MM.1S (cell line): ENCODE data around the gene PNMA8C.
"Not testable (repeated sequence)": the region's sequence is repeated elsewhere in the genome, so short reads cannot be mapped to it uniquely, and the experiment has no call there.

Experiments
- EZH2 ChIP-seq: fragments of 300-600 bp; sonication (generic); optimal IDR thresholded peaks from 2 replicates; pipeline ENCODE3; 2017; ENCODE audit warnings: low read depth, mild to moderate bottlenecking, antibody characterized with exemption, low read length, mixed read lengths
- TF ChIP-seq, protein P1 (sequence below): fragments of 300-600 bp; sonication (generic); IDR thresholded peaks from 2 replicates; pipeline ENCODE4 v1.5.1; 2016; ENCODE audit warnings: antibody characterized with exemption, low read length, mixed read lengths

DNA sequence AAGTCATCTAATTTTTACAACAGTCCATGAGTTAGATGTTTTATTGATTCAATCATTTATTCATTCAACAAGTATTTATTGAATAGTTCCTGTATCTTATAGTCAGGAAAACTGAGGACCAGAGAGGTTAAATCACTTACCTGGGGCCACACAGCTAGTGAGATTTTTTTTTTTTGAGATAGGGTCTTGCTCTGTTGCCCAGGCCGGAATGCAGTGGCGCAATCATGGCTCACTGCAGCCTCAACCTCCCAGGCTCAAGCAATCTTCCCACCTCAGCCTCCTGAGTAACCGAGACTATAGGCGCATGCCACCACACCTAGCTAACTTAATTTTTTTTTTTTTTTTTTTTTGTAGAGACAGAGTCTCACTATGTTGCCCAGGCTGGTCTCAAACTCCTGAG, 7.0 kb upstream of the PNMA8C start:
- TF ChIP-seq, protein P1, sequence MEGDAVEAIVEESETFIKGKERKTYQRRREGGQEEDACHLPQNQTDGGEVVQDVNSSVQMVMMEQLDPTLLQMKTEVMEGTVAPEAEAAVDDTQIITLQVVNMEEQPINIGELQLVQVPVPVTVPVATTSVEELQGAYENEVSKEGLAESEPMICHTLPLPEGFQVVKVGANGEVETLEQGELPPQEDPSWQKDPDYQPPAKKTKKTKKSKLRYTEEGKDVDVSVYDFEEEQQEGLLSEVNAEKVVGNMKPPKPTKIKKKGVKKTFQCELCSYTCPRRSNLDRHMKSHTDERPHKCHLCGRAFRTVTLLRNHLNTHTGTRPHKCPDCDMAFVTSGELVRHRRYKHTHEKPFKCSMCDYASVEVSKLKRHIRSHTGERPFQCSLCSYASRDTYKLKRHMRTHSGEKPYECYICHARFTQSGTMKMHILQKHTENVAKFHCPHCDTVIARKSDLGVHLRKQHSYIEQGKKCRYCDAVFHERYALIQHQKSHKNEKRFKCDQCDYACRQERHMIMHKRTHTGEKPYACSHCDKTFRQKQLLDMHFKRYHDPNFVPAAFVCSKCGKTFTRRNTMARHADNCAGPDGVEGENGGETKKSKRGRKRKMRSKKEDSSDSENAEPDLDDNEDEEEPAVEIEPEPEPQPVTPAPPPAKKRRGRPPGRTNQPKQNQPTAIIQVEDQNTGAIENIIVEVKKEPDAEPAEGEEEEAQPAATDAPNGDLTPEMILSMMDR: not testable (repeated sequence)
- TF ChIP-seq EZH2: not testable (repeated sequence)
